Measurements from ENCODE around the gene STIM1.
"Not testable (repeated sequence)": the region's sequence is repeated elsewhere in the genome, so short reads cannot be mapped to it uniquely, and the experiment has no call there.

The STIM1 gene

DNA sequence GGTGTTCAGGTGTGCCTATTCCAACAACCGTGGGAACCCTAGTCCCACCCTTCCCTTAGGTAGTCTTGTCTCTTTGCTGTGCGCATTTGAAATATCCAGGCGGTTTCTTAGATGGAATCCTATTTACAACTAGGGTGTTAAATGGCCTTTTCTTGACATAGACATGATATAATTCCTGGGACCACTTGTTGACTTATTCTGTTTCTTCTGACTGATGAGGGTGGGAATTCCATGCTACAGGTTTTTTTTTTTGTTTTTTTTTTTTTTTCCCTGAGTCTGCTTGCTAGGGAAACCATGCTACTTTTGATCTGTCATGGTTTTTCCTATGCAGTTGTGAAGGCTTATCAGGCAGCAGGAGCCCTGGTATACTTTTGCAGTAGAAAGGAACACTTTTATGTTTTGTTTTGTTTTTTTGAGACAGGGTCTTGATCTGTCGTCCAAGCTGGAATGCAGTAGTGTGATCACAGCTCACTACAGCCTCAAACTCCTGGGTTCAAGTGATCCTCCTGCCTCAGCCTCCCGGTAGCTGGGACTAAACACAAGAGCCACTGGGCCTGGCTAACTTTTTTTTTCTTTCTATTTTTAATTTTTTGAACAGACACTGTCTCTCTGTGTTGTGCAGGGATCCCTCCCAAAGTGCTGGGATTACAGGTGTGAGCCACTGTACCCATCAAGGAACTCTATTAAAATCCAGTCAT lies 1.5 kb downstream of the STIM1 start:
- no peak for FAIRE-seq

GRCh38 chr11:3857628-3858027 lies 2.2 kb downstream of the STIM1 start:
- FAIRE-seq: no peak

GRCh38 chr11:3859373-3859881 lies 4.0 kb downstream of the STIM1 start:
- FAIRE-seq: no peak

GRCh38 chr11:3860375-3860774 lies 4.9 kb downstream of the STIM1 start:
- no peak for FAIRE-seq

- not testable (repeated sequence) for FAIRE-seq
These were observed 5.5 kb downstream of the STIM1 start for GRCh38 chr11:3860898-3861393.

- FAIRE-seq: no peak
These were observed 6.2 kb downstream of the STIM1 start for GRCh38 chr11:3861683-3862082.

GRCh38 chr11:3865388-3866193 lies 10.1 kb downstream of the STIM1 start:
- no peak for FAIRE-seq

DNA sequence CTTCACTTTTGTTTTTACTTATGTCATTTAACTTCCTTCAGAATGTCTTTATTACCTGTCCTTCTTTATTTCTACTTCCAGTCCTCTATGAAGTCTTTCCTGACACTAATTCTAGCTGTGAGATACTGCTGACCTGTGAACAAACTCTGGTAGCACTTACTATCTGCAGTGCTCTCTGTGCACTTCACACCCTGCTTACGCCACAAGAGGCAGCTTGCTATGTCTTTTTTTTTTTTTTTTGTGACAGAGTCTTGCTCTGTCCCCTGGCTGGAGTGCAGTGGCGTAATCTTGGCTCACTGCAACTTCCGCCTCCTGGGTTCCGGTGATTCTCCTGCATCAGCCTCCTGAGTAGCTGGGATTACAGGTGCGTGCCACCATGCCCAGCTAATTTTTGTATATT lies 10.7 kb downstream of the STIM1 start:
- FAIRE-seq: no peak

DNA sequence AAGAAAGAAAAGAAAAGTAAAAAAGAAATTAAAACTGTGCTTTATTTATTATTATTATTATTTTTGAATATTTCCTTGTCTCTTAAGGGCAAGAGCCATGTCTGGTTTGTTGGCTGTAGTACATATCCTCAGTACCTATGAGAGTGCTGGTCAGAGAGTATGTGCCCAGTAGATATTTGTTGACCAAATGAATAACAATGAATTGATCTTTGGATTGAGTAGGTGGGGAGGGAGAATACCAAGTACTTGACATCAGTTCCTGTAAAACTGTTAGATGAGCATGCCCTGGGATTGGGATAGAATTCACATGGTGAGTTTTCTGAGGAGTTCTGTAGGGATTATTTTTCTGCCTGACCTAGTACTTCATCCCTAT lies 11.4 kb downstream of the STIM1 start:
- no peak for FAIRE-seq

DNA sequence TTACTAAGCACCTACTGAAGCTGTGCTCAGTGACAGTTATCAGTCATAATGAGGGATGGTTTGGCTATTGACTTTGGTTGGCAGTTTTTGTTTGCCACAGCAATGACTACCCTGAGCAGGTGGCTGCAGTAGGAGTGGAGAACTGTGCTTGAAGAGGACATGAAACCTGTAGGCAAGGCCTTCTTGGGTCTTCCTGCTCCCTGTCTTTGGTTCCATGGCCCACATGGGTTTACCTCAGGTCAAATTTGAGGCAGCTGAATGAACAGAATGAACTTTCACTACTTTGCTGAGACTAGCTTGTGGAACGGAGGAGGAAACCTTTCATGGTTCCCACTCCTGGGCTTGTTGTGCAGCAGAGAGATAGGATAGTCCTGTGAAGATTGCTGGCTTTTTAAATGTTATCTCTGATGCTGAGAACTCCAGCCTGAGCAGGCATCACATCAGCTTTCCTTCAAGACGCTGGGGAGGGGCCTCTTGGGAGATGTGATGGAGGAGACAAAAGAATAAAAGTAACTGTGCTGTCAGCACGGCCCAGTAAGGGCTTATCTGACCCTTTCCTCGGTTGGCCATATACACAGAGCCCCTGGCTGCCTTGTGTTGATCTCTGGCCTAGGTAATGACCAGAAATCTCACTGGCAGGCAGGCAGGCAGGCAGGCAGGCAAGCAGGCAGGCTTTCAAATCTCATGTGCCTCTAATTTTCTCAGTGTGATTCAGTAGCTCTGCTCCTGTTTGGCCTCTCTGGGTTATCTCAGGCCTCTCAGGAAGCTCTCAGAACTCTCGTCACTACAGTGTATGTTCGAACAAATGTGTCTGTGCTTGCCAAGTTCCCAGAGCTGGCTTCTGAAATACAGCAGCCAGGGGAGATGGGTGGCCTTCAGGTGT lies 12.0 kb downstream of the STIM1 start:
- no peak for FAIRE-seq

GRCh38 chr11:3873712-3874349 lies 18.4 kb downstream of the STIM1 start:
- no peak for FAIRE-seq

- no peak for FAIRE-seq
These were observed 21.1 kb downstream of the STIM1 start for GRCh38 chr11:3876613-3877012.

DNA sequence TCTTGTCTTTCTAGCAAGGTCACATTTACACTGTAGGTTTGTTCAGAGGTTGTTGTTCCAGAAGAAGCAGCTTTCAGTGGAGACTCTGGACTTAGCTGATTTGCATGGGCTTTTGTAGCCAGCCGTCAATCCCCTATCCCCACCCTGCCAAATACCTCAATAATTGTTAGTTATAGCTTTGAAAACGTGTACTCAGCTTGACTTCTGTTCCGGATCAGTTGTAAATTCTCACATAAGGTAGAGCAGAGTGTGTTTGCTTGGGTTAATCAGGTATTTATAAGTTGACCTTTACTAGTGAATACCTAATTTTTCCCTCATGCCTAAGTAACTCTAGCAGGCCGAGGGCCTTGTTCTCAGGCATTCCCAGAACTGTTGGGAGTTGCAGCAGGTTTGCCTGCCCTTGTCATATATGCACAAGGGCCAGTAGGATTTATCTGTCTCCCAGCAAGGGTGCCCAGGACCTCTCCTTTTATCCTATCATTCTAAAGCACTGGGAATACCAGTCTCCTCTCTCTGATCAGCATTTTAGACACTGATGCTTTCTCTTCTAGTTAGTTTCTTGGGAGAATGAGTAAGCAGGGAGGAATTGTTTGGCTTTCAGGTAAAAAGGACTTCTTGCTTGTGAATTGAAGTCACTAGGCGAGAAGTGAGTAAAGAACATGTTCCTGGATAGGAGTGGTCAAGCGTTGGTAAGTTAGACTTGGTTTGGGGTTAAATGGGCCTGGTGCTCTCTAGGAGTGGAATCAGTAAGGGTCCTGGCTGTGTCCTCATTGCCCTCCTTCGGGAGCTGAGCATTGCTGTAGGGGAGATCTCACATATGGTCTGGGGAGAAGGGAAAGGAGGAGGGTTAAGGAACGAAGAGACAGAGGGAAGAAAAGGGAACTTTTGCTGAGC lies 22.1 kb downstream of the STIM1 start:
- no peak for FAIRE-seq

DNA sequence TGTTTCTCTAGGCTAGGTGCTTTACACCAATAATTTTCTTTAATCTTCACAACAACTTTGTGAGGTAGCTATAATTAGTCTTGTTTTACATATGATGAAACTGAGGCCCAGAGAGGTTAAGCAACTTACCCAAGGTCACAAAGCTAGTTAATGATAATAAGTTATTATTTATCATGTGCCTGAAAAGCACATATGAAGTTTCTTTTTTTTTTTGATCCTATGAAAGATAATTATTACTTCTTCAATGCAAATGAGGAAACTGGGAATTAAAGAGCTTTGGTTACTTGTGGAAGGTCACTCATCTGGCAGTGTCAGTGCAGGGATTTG lies 22.8 kb downstream of the STIM1 start:
- no peak for FAIRE-seq

GRCh38 chr11:3879216-3879966 lies 23.9 kb downstream of the STIM1 start:
- FAIRE-seq: no peak

- FAIRE-seq: no peak
These were observed 24.6 kb downstream of the STIM1 start for GRCh38 chr11:3879967-3880542.

DNA sequence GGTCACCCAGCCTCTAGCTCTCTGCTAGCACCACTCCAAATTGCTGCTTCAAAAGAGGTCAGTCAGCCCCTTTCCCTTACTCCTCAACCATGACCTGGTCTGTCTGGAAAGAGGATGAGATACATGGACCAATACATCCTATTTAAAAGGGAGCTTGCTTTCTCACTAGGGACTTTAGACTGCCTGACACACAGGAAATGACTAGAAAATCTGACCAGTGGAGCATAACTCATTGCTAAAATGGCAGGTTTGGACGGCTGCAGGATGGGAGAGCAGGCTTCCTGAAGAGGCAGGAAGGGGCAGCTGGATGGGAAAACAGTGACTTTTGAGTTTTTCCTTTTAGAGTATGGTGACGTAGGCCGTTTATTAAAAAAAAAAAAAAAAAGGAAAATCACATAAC lies 25.3 kb downstream of the STIM1 start:
- FAIRE-seq: no peak

GRCh38 chr11:3882655-3883054 lies 27.2 kb downstream of the STIM1 start:
- no peak for FAIRE-seq

- FAIRE-seq: no peak
These were observed 30.4 kb downstream of the STIM1 start for GRCh38 chr11:3885855-3886254.

GRCh38 chr11:3886985-3887384 lies 31.5 kb downstream of the STIM1 start:
- FAIRE-seq: no peak

GRCh38 chr11:3888876-3889275 lies 33.4 kb downstream of the STIM1 start:
- no peak for FAIRE-seq

Data from G401.6 (cell line).